ENCODE measurements around the gene PIGX. TPM values are rescaled to one million over a fixed set of nuclear protein-coding genes. Genes with fewer than 3 reads are reported as not detected.

PIGX gene
- 15.6 TPM for total RNA-seq
- long read RNA-seq, transcript PIGX-201 (7 exons, 953 nt): major isoform, 16 of 30 reads
- long read RNA-seq, partial matches to known transcripts: 2 of 30 reads
- long read RNA-seq, other reads (novel, unspliced or antisense): 6 of 30 reads

DNA sequence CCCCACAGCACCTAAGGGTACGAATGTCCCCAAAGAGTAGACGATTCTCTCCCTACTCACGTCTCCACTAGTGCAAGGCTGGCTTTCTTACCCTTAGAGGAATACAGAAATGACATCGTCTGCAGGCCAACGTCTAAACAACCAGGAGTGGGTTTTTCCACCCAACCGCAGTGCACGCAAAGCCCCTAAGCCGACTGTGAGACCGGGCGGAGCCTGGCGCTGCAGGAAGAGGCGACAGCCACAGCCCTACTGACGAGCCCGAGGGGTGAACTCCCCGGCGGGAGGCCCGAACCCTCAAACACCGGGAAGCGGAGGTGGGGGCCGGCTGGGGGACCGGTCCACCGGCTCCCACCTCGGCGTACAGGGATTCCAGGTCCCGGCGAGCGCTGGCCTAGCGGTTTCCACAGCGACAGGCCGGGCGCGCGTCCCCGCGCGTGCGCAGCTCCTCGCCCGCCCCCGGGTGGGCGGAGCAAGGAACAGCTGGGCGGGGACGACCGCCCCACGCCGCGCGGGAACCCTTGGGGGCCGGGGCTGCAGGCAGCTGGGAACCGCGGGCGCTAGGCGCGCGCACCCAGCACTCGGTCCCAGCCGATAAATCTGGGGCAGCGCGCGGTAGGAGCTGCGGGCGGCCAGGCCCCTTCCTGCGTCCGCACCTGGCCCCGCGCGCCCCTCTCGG is at the start of gene PIGX, which contains the start of gene CEP19:
Gene PIGX, plus strand, starts transcription at position 540 of the 676 bp plus-strand sequence.
Gene CEP19, minus strand, starts transcription at position 413 of the 676 bp plus-strand sequence. CDS start 3,593 bp downstream, outside the sequence.
- TF ChIP-seq, protein P1, sequence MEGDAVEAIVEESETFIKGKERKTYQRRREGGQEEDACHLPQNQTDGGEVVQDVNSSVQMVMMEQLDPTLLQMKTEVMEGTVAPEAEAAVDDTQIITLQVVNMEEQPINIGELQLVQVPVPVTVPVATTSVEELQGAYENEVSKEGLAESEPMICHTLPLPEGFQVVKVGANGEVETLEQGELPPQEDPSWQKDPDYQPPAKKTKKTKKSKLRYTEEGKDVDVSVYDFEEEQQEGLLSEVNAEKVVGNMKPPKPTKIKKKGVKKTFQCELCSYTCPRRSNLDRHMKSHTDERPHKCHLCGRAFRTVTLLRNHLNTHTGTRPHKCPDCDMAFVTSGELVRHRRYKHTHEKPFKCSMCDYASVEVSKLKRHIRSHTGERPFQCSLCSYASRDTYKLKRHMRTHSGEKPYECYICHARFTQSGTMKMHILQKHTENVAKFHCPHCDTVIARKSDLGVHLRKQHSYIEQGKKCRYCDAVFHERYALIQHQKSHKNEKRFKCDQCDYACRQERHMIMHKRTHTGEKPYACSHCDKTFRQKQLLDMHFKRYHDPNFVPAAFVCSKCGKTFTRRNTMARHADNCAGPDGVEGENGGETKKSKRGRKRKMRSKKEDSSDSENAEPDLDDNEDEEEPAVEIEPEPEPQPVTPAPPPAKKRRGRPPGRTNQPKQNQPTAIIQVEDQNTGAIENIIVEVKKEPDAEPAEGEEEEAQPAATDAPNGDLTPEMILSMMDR (IDR thresholded peaks at IDR 0.05; ENCODE audit: borderline replicate concordance): peak; percentile 38
- H3K27ac ChIP-seq (replicated peaks): peak within 1 kb of the TSS; percentile 95
- no peaks in the 10 kb centered on the region for H3K9me3 ChIP-seq (replicated peaks)
- peak within 1 kb of the TSS; percentile 90 for H3K4me3 ChIP-seq
- DNase-seq: peak; percentile 84
- H3K27me3 ChIP-seq (ENCODE audit: low read depth): no peaks in the 10 kb centered on the region
- intact Hi-C loops (cut with micrococcal nuclease): no loop called here
- no peaks in the 10 kb centered on the region for H3K36me3 ChIP-seq
- H3K4me1 ChIP-seq: peaks cover 28% of the 10 kb centered on the region

DNA sequence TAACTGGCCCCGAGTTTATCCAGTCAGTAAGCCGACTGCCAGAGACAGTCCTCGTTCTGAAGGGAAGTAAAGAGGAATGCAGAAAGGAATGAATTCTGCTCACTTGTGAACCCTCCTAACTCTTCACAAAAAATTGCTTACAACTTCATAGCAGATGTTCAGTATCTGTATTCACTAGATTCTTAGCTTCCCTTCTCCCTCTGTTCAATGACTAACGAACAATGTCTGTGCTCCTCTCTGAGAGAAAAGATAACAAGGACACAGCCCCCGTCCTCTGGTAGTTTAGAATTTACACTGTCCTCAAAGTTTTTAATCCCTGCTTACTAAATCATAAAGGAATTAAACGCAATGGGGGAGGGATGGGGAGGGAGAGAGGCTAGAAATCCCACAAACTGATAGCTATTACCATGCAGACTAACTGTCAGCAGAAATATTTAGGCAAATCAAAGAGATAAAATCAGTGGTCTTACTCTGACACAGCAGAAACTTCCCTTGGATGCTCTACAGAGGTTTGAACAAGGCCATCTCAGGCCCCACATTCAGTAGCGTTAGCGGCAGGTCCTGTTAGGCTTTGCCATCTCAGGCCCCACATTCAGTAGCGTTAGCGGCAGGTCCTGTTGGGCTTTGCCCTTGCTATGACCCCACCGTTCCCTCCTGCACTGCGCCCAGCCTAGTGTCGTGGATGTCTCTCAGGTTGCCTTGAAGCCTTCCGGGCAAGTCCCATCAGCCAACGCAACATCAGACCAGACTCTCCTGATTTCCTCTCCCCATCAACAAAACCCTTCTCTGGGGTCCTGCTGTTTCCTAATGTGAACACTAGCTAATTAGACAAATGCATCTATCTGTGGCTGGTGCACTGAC is 49.2 kb upstream of the PIGX start:
- Histone ChIP-seq H3K27me3 (ENCODE audit: low read depth) (peaks cover 4% of the 10 kb centered on the region), H3K4me3 (no peak overlapping the region), H3K36me3 (peaks cover 9% of the 10 kb centered on the region), H3K9me3 (replicated peaks) (no peaks in the 10 kb centered on the region), H3K27ac (replicated peaks) (no peak overlapping the region), H3K4me1 (no peaks in the 10 kb centered on the region)
- intact Hi-C loops (cut with micrococcal nuclease): no loop called here
- no peak for DNase-seq
- TF ChIP-seq, protein P1 (IDR thresholded peaks at IDR 0.05; ENCODE audit: borderline replicate concordance): no peak

DNA sequence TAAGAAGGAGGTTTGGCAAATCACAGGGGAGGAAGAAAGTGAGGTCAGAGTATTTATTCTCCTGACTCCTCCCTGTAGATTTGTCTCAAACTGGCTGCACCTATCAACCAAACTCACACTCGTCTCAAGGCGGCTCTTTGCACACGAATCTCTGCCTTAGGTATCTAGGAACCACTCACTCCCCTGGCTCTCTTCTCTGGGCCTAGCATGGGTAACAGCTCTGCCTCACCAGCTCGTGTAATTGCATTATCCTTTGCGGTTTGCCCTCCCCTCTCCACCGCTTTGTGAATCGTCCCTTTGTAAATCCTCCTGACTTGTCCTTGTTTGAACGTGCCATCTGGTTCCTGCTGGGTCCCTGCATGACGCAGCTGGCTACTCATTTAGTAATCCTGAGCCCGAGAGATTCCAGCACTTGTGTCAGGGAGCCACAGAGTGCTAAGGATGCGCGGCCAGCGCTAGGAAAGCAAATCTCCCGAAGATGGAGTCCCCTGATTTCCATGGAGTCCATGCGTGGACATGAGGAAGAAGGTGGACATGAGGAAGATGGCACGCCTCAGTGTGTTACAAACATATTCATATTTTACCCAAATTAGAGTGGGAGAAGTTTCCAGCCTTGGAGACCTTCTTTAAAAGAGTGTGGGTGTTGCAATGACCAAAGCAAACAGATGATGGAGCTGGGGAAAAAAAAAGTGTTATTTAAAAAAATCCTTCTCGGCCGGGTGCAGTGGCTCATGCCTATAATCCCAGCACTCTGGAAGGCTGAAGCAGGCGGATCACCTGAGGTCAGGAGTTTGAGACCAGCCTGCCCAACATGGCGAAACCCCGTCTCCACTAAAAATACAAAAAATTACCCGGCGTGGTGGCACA is 45.9 kb upstream of the PIGX start:
- H3K27me3 ChIP-seq (ENCODE audit: low read depth): peaks cover 24% of the 10 kb centered on the region
- no peak for DNase-seq
- H3K27ac ChIP-seq (replicated peaks): peak overlapping the region; percentile 15
- H3K4me1 ChIP-seq: peaks cover 9% of the 10 kb centered on the region
- intact Hi-C loops (cut with micrococcal nuclease): no loop called here
- H3K36me3 ChIP-seq: peaks cover 7% of the 10 kb centered on the region
- no peak overlapping the region for H3K4me3 ChIP-seq
- no peaks in the 10 kb centered on the region for H3K9me3 ChIP-seq (replicated peaks)
- TF ChIP-seq, protein P1 (IDR thresholded peaks at IDR 0.05; ENCODE audit: borderline replicate concordance): no peak

DNA sequence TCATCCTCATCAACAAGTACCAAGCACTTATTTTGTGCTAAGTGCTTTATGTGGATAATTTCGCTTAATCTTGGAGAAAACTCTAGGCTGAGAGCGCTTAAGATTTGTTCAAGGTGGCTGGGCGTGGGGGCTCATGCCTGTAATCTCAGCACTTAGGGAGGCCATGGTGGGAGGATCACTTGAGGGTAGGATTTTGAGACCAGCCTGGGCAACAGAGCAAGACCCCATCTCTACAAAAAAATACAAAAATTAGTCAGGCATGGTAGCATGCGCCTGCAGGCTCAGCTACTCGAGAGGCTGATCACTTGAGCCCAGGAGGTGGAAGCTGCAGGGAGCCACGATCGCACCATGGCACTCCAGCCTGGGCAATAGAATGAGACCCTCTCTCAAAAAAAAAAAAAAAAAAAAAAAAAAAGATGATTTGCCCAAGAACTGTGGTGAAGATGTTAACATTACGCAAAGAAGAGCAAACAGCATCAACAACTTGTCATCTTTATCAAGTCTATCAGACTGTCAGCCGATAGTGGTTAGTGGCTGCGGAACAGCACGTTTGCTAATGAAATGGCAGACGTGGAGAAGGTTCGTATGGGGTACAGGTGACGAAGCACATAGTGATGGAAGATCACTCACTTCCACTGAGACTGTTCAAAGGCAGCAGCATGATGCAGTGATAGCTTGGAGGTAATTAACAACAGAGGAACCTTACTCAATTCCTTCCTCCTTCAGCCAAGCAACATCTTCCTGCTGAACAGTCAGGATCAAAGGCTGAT is 44.9 kb upstream of the PIGX start:
- DNase-seq: no peak
- intact Hi-C loops (cut with micrococcal nuclease): no loop called here
- no peak overlapping the region for H3K4me3 ChIP-seq
- H3K4me1 ChIP-seq: peaks cover 9% of the 10 kb centered on the region
- H3K27me3 ChIP-seq (ENCODE audit: low read depth): peaks cover 24% of the 10 kb centered on the region
- H3K9me3 ChIP-seq (replicated peaks): no peaks in the 10 kb centered on the region
- TF ChIP-seq, protein P1 (IDR thresholded peaks at IDR 0.05; ENCODE audit: borderline replicate concordance): no peak
- H3K36me3 ChIP-seq: peaks cover under 1% of the 10 kb centered on the region
- H3K27ac ChIP-seq (replicated peaks): no peak overlapping the region
